Measurements from ENCODE around the gene AKIRIN1.

AKIRIN1 gene

DNA sequence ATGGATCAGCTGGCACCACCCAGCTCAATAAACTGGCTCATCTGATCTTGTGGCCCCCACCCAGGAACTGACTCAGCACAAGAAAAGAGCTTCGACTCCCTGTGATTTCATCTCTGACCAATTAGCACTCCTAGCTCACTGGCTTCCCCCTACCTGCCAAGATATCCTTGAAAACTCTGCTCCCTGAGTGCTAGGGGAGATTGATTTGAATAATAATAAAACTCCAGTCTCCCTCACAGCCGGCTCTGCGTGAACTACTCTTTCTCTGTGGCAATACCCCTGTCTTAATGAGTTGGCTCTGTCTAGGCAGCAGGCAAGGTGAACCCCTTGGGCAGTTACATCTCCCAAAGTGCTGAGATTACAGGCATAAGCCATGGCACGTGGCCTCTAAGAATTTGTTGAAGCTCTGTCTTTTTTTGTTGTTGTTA lies 37.6 kb upstream of the AKIRIN1 start:
- ATAC-seq, result no peak
- no peak for TF ChIP-seq SNAI2 (CRISPR knock-in tag; IDR thresholded peaks at IDR 0.05)
- TF ChIP-seq TCF4 (CRISPR knock-in tag; IDR thresholded peaks at IDR 0.05; ENCODE audit: borderline replicate concordance), result no peak
- TF ChIP-seq ZNF565 (CRISPR knock-in tag; conservative IDR thresholded peaks at IDR 0.05; ENCODE audit: low read depth), result no peak
- TF ChIP-seq CSDC2 (CRISPR knock-in tag; IDR thresholded peaks at IDR 0.05), result no peak
- no peak for TF ChIP-seq PPARA (CRISPR knock-in tag; IDR thresholded peaks at IDR 0.05; ENCODE audit: borderline replicate concordance)
- no peak for TF ChIP-seq ZNF8 (CRISPR knock-in tag; IDR thresholded peaks at IDR 0.05)
- no peak for TF ChIP-seq TOX (CRISPR knock-in tag; IDR thresholded peaks at IDR 0.05; ENCODE audit: borderline replicate concordance)
- no peak for TF ChIP-seq ESRRG (CRISPR knock-in tag; IDR thresholded peaks at IDR 0.05)
- no peak for TF ChIP-seq ZC3H10 (CRISPR knock-in tag; IDR thresholded peaks at IDR 0.05)
- TF ChIP-seq, protein P1, sequence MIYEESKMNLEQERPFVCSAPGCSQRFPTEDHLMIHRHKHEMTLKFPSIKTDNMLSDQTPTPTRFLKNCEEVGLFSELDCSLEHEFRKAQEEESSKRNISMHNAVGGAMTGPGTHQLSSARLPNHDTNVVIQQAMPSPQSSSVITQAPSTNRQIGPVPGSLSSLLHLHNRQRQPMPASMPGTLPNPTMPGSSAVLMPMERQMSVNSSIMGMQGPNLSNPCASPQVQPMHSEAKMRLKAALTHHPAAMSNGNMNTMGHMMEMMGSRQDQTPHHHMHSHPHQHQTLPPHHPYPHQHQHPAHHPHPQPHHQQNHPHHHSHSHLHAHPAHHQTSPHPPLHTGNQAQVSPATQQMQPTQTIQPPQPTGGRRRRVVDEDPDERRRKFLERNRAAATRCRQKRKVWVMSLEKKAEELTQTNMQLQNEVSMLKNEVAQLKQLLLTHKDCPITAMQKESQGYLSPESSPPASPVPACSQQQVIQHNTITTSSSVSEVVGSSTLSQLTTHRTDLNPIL (CRISPR knock-in tag; IDR thresholded peaks at IDR 0.05; ENCODE audit: low read depth), result no peak
- TF ChIP-seq, protein P2, sequence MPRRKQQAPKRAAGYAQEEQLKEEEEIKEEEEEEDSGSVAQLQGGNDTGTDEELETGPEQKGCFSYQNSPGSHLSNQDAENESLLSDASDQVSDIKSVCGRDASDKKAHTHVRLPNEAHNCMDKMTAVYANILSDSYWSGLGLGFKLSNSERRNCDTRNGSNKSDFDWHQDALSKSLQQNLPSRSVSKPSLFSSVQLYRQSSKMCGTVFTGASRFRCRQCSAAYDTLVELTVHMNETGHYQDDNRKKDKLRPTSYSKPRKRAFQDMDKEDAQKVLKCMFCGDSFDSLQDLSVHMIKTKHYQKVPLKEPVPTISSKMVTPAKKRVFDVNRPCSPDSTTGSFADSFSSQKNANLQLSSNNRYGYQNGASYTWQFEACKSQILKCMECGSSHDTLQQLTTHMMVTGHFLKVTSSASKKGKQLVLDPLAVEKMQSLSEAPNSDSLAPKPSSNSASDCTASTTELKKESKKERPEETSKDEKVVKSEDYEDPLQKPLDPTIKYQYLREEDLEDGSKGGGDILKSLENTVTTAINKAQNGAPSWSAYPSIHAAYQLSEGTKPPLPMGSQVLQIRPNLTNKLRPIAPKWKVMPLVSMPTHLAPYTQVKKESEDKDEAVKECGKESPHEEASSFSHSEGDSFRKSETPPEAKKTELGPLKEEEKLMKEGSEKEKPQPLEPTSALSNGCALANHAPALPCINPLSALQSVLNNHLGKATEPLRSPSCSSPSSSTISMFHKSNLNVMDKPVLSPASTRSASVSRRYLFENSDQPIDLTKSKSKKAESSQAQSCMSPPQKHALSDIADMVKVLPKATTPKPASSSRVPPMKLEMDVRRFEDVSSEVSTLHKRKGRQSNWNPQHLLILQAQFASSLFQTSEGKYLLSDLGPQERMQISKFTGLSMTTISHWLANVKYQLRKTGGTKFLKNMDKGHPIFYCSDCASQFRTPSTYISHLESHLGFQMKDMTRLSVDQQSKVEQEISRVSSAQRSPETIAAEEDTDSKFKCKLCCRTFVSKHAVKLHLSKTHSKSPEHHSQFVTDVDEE (CRISPR knock-in tag; IDR thresholded peaks at IDR 0.05), result no peak

DNA sequence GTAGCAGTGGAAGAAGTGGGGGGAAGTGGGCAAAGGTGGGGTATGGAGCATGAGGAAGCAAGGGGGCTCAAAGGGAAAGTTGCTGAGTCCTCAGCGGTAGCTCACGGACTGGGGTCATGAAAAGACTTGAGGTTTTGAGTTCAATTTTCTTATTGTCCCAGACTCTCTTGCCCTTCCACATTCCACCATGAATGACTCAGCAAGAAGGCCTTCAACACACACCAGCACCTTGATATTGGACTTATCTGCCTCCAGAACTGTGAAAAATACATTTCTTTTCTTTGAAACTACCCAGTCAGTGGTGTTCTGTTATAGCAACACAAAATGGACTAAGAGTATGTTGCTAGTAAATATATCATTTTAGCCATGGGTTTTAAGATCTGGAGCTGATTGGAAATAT lies 32.1 kb upstream of the AKIRIN1 start:
- no peak for TF ChIP-seq RARB (CRISPR knock-in tag; IDR thresholded peaks at IDR 0.05)
- no peak for TF ChIP-seq SNAI2 (CRISPR knock-in tag; IDR thresholded peaks at IDR 0.05)
- TF ChIP-seq TCF4 (CRISPR knock-in tag; IDR thresholded peaks at IDR 0.05; ENCODE audit: borderline replicate concordance), result no peak
- no peak for TF ChIP-seq ESRRG (CRISPR knock-in tag; IDR thresholded peaks at IDR 0.05)
- no peak for TF ChIP-seq GLIS3 (CRISPR knock-in tag; IDR thresholded peaks at IDR 0.05)
- TF ChIP-seq, protein P3, sequence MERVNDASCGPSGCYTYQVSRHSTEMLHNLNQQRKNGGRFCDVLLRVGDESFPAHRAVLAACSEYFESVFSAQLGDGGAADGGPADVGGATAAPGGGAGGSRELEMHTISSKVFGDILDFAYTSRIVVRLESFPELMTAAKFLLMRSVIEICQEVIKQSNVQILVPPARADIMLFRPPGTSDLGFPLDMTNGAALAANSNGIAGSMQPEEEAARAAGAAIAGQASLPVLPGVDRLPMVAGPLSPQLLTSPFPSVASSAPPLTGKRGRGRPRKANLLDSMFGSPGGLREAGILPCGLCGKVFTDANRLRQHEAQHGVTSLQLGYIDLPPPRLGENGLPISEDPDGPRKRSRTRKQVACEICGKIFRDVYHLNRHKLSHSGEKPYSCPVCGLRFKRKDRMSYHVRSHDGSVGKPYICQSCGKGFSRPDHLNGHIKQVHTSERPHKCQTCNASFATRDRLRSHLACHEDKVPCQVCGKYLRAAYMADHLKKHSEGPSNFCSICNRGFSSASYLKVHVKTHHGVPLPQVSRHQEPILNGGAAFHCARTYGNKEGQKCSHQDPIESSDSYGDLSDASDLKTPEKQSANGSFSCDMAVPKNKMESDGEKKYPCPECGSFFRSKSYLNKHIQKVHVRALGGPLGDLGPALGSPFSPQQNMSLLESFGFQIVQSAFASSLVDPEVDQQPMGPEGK (CRISPR knock-in tag; IDR thresholded peaks at IDR 0.05; ENCODE audit: borderline replicate concordance), result no peak
- no peak for TF ChIP-seq ZNF8 (CRISPR knock-in tag; IDR thresholded peaks at IDR 0.05)
- no peak for TF ChIP-seq ZNF565 (CRISPR knock-in tag; conservative IDR thresholded peaks at IDR 0.05; ENCODE audit: low read depth)
- TF ChIP-seq, protein P4, sequence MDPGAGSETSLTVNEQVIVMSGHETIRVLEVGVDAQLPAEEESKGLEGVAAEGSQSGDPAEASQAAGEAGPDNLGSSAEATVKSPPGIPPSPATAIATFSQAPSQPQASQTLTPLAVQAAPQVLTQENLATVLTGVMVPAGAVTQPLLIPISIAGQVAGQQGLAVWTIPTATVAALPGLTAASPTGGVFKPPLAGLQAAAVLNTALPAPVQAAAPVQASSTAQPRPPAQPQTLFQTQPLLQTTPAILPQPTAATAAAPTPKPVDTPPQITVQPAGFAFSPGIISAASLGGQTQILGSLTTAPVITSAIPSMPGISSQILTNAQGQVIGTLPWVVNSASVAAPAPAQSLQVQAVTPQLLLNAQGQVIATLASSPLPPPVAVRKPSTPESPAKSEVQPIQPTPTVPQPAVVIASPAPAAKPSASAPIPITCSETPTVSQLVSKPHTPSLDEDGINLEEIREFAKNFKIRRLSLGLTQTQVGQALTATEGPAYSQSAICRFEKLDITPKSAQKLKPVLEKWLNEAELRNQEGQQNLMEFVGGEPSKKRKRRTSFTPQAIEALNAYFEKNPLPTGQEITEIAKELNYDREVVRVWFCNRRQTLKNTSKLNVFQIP (CRISPR knock-in tag; IDR thresholded peaks at IDR 0.05; ENCODE audit: borderline replicate concordance, low read depth), result no peak
- TF ChIP-seq ZC3H10 (CRISPR knock-in tag; IDR thresholded peaks at IDR 0.05), result no peak
- TF ChIP-seq, protein P1 (CRISPR knock-in tag; IDR thresholded peaks at IDR 0.05; ENCODE audit: low read depth), result no peak
- TF ChIP-seq PPARA (CRISPR knock-in tag; IDR thresholded peaks at IDR 0.05; ENCODE audit: borderline replicate concordance), result no peak
- no peak for ATAC-seq

DNA sequence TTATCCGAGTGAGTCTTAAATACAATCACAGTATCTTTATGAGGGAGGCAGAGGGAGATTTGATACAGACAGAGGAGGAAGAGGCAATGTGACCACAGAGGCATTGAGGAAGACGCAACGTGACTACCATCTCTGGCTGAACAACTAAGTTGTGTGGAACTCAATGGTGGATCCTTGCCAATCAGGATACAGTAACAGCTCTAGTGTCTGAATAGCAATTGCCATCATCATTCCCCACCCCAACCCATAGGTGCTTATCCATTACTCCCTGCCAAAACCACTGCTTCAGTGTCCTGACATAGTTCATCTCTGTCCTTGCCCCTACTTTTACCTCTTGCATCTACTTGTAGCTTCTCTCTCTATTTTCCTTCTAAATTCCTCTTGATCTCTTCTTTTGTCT lies 29.0 kb upstream of the AKIRIN1 start:
- no peak for TF ChIP-seq PPARA (CRISPR knock-in tag; IDR thresholded peaks at IDR 0.05; ENCODE audit: borderline replicate concordance)
- TF ChIP-seq ZNF565 (CRISPR knock-in tag; conservative IDR thresholded peaks at IDR 0.05; ENCODE audit: low read depth), result no peak
- TF ChIP-seq, protein P5, sequence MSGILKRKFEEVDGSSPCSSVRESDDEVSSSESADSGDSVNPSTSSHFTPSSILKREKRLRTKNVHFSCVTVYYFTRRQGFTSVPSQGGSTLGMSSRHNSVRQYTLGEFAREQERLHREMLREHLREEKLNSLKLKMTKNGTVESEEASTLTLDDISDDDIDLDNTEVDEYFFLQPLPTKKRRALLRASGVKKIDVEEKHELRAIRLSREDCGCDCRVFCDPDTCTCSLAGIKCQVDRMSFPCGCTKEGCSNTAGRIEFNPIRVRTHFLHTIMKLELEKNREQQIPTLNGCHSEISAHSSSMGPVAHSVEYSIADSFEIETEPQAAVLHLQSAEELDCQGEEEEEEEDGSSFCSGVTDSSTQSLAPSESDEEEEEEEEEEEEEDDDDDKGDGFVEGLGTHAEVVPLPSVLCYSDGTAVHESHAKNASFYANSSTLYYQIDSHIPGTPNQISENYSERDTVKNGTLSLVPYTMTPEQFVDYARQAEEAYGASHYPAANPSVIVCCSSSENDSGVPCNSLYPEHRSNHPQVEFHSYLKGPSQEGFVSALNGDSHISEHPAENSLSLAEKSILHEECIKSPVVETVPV (CRISPR knock-in tag; IDR thresholded peaks at IDR 0.05), result no peak
- TF ChIP-seq ZNF8 (CRISPR knock-in tag; IDR thresholded peaks at IDR 0.05), result no peak
- TF ChIP-seq ZFP30 (CRISPR knock-in tag; IDR thresholded peaks at IDR 0.05), result no peak
- no peak for TF ChIP-seq SNAI2 (CRISPR knock-in tag; IDR thresholded peaks at IDR 0.05)
- no peak for TF ChIP-seq ISL1 (CRISPR knock-in tag; IDR thresholded peaks at IDR 0.05)
- no peak for TF ChIP-seq GLIS3 (CRISPR knock-in tag; IDR thresholded peaks at IDR 0.05)
- no peak for TF ChIP-seq ZC3H10 (CRISPR knock-in tag; IDR thresholded peaks at IDR 0.05)
- no peak for TF ChIP-seq ZFP3 (CRISPR knock-in tag; IDR thresholded peaks at IDR 0.05)
- TF ChIP-seq, protein P1 (CRISPR knock-in tag; IDR thresholded peaks at IDR 0.05; ENCODE audit: low read depth), result no peak
- TF ChIP-seq CSDC2 (CRISPR knock-in tag; IDR thresholded peaks at IDR 0.05), result no peak
- no peak for TF ChIP-seq RARB (CRISPR knock-in tag; IDR thresholded peaks at IDR 0.05)
- TF ChIP-seq BACH2 (CRISPR knock-in tag; IDR thresholded peaks at IDR 0.05; ENCODE audit: borderline replicate concordance), result no peak
- no peak for ATAC-seq

Data from SK-N-SH treated with all-trans-retinoic acid at 6 μM for 48 hours (cell line).